B cell (primary cell): ENCODE measurements around the gene PTPRC.

Experiments
- EZH2 ChIP-seq: IDR thresholded peaks from 2 replicates; pipeline ENCODE4 v1.6.1; 2012; ENCODE audit warnings: borderline replicate concordance, low read depth, mild to moderate bottlenecking, moderate library complexity, low read length; ENCODE audit not compliant: insufficient read depth, poor library complexity, severe bottlenecking
- TF ChIP-seq, protein P1 (sequence below): fragments of 200-600 bp; IDR thresholded peaks from one replicate; pipeline ENCODE4 v1.8.0; 2022; ENCODE audit warnings: antibody characterized with exemption, mild to moderate bottlenecking

DNA sequence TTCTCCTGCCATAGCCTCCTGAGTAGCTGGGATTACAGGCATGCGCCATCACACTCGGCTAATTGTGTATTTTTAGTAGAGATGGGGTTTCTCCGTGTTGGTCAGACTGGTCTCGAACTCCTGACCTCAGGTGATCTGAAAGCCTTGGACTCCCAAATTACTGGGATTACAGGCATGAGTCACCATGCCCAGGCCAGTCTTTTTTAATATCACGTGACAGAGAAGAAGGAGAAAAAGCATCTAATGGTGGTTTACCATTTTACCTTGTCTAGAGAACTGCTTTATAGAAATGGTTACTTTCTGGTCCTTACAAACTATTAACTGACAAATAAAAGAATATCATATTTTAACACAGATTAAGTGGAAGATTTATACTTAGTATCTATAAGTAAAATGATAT, 168.0 kb downstream of the PTPRC start:
- TF ChIP-seq, protein P1, sequence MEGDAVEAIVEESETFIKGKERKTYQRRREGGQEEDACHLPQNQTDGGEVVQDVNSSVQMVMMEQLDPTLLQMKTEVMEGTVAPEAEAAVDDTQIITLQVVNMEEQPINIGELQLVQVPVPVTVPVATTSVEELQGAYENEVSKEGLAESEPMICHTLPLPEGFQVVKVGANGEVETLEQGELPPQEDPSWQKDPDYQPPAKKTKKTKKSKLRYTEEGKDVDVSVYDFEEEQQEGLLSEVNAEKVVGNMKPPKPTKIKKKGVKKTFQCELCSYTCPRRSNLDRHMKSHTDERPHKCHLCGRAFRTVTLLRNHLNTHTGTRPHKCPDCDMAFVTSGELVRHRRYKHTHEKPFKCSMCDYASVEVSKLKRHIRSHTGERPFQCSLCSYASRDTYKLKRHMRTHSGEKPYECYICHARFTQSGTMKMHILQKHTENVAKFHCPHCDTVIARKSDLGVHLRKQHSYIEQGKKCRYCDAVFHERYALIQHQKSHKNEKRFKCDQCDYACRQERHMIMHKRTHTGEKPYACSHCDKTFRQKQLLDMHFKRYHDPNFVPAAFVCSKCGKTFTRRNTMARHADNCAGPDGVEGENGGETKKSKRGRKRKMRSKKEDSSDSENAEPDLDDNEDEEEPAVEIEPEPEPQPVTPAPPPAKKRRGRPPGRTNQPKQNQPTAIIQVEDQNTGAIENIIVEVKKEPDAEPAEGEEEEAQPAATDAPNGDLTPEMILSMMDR = no peak
- no peak for TF ChIP-seq EZH2
